GM12892 (cell line): ENCODE results near the gene BCKDHB.

Experiments used
- POLR2A ChIP-seq: IDR thresholded peaks from 2 replicates; pipeline ENCODE4 v1.6.1; 2011; ENCODE audit warnings: low read depth, low read length, control low read depth
- POLR2AphosphoS5 ChIP-seq: IDR thresholded peaks from 2 replicates; pipeline ENCODE4 v1.6.1; 2011; ENCODE audit warnings: low read depth, low read length, control low read depth
- TAF1 ChIP-seq: IDR thresholded peaks from 2 replicates; pipeline ENCODE4 v1.6.1; 2011; ENCODE audit warnings: low read depth, mild to moderate bottlenecking, control low read depth, low read length, borderline replicate concordance

DNA sequence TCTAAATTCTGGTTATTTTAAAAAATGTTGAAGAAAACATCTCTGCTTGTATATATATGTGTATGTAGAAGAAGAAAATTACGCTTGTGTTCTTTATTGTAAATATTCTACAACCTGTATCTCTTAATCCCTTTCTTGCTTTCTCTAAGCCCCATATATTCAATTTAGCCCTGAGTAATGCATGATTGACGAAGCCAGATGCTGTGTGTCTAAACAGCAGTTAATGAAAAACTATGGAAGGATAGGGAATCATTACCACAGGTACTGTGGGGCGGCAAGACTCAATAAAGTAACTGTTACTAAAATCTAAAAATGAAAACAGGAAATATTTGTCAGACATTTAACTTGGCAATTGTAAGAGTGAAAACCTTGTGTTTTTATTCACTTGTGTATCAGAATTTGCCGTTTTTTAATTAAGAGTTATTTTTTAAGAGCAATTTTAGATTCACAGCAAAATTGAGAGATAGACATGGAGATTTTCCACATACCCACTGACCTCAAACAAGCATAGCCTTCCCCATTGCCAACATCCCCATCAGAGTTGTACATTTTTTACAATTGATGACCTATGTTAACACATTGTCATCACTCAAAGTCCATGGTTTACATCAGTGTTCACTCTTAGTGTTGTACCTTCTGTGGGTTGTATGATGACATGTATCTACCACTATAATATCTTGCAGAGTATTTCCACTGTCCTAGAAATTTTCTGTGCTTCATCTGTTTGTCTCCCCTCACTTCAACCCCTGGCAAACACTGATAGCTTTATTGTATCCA, 76.7 kb downstream of the BCKDHB start:
- TF ChIP-seq POLR2A = no peak
- no peak for TF ChIP-seq POLR2AphosphoS5
- no peak for TF ChIP-seq TAF1
